BJ (cell line): Measurements from ENCODE around the gene G6PC3. TPM values are rescaled to one million over a fixed set of nuclear protein-coding genes. Genes with fewer than 3 reads are reported as not detected.
"Not testable (repeated sequence)": the region's sequence is repeated elsewhere in the genome, so short reads cannot be mapped to it uniquely, and the experiment has no call there.

Experiments
- CTCF ChIA-PET: fragments of 350-600 bp; formaldehyde crosslinking; extraction: SDS; loops from one replicate; lab custom pipeline; 2021; ENCODE audit warnings: antibody characterized with exemption, inconsistent platforms; lab: Yijun Ruan, JAX
- POLR2A ChIA-PET: fragments of 300-600 bp; sonication (Branson Sonifier 250); formaldehyde crosslinking; extraction: SDS; loops from one replicate; lab custom pipeline; 2021; ENCODE audit warnings: antibody characterized with exemption; lab: Charles Lee
- DNase-seq: peaks from one replicate; pipeline ENCODE4 v3.0.0-alpha.2; 2011; ENCODE audit warnings: low read depth
- H3K27me3 ChIP-seq: 2 replicates; pipeline ENCODE4 v1.6.0; 2011; ENCODE audit warnings: low read length; ENCODE audit not compliant: control insufficient read depth, insufficient read depth
- H3K36me3 ChIP-seq: 2 replicates; pipeline ENCODE4 v1.5.1; 2011; ENCODE audit warnings: low read length; ENCODE audit not compliant: control insufficient read depth, insufficient read depth
- H3K4me3 ChIP-seq: 2 replicates; pipeline ENCODE4 v1.5.1; 2011; ENCODE audit warnings: low read depth, mild to moderate bottlenecking, control low read depth, low read length
- CTCF ChIP-seq: IDR thresholded peaks from 2 replicates; pipeline ENCODE4 v1.5.1; 2011; ENCODE audit warnings: low read depth, mild to moderate bottlenecking, control low read depth, inconsistent platforms, low read length, moderate library complexity; ENCODE audit not compliant: insufficient read depth
- polyA plus RNA-seq: library from polyadenylated mRNA; depleted of rRNA; stranded (reverse); fragments of >200 nt; gene quantifications from 2 replicates; pipeline ENCODE4 v1.2.3, GENCODE V29; 2011

The G6PC3 gene
- polyA plus RNA-seq, 1 experiment, result 151 TPM

GRCh38 chr17:44119062-44119461, 48.5 kb downstream of the G6PC3 start:
- ChIA-PET CTCF (interaction anchor here (1.9 kb wide), 1 partner anchor 175 kb away, joined by 5 read pairs; no protein-coding TSS in a partner anchor), POLR2A (no interaction called here)
- no peak for DNase-seq
- no peak for TF ChIP-seq CTCF
- no peaks in the 10 kb centered on the region for H3K27me3 ChIP-seq
- H3K36me3 ChIP-seq, result peaks cover 9% of the 10 kb centered on the region
- no peak overlapping the region for H3K4me3 ChIP-seq

- POLR2A ChIA-PET, result no interaction called here
- Histone ChIP-seq H3K4me3 (no peak overlapping the region), H3K36me3 (peaks cover 7% of the 10 kb centered on the region), H3K27me3 (no peaks in the 10 kb centered on the region)
- CTCF ChIA-PET, result interaction anchor here (0.7 to 2.1 kb wide), 4 partner anchors 8 to 176 kb away, joined by 3 to 6 read pairs (median 4); no protein-coding TSS in a partner anchor
- DNase-seq, result no peak
- TF ChIP-seq CTCF, result no peak
Observed at GRCh38 chr17:44119798-44120197, 49.3 kb downstream of the G6PC3 start.

- CTCF ChIA-PET, result interaction anchor here (0.7 to 2.1 kb wide), 4 partner anchors 8 to 176 kb away, joined by 3 to 6 read pairs (median 4); no protein-coding TSS in a partner anchor
- not testable (repeated sequence) for H3K36me3 ChIP-seq, H3K27me3 ChIP-seq, DNase-seq, H3K4me3 ChIP-seq
- POLR2A ChIA-PET, result interaction anchor here (0.6 kb wide), 1 partner anchor 114 kb away, joined by 18 read pairs; no protein-coding TSS in a partner anchor
Observed at GRCh38 chr17:44120281-44120680, 49.7 kb downstream of the G6PC3 start.

- Histone ChIP-seq H3K36me3 (peaks cover 1% of the 10 kb centered on the region; the same call in 1 of the 2 replicates), H3K4me3 (no peak overlapping the region), H3K27me3 (no peaks in the 10 kb centered on the region)
- TF ChIP-seq CTCF, result no peak
- ChIA-PET CTCF (interaction anchor here (0.6 to 2.1 kb wide), 3 partner anchors 9 to 78 kb away, joined by 3 to 6 read pairs (median 3); no protein-coding TSS in a partner anchor), POLR2A (interaction anchor here (0.6 kb wide), 2 partner anchors 114 to 949 kb away, joined by 3 to 18 read pairs; no protein-coding TSS in a partner anchor)
- no peak for DNase-seq
Observed at GRCh38 chr17:44120851-44121605, 50.5 kb downstream of the G6PC3 start.

- Histone ChIP-seq H3K4me3 (peak overlapping the region; percentile 95), H3K27me3 (no peaks in the 10 kb centered on the region), H3K36me3 (no peaks in the 10 kb centered on the region)
- ChIA-PET CTCF (interaction anchor here (0.7 to 2.3 kb wide), 6 partner anchors 8 to 88 kb away, joined by 3 to 13 read pairs (median 4); partner anchors contain the start of gene G6PC3), POLR2A (interaction anchor here (0.6 to 0.7 kb wide), 2 partner anchors 16 to 950 kb away, joined by 3 to 12 read pairs; no protein-coding TSS in a partner anchor)
- no peak for DNase-seq
- TF ChIP-seq CTCF, result no peak
Observed at GRCh38 chr17:44121997-44122815, 51.7 kb downstream of the G6PC3 start.
